ENCODE results near the gene RBM8A.
A peak's percentile ranks its signal among the peaks of the same experiment; 100 is the strongest.
"Not testable (repeated sequence)": the region's sequence is repeated elsewhere in the genome, so short reads cannot be mapped to it uniquely, and the experiment has no call there.

Gene RBM8A

DNA sequence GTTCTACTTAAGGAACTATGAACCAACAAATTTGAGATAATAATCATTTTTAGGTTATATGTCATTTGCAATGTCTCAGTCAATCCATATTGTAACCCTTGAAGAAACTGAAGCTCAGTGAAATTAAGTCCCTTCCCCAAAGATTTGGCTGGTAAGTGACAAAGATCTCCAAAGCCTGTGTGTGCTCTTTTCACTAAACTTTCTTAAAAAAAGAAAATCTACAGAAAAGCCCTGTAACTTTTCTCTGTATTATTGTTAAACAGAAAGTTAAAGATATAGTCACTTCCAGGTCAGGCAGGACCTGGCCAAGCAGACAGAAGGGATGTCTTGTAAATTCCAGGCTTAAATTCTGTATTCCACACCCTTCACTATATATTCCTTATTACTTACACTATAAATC lies 29.1 kb upstream of the RBM8A start:
- no peak for DNase-seq

DNA sequence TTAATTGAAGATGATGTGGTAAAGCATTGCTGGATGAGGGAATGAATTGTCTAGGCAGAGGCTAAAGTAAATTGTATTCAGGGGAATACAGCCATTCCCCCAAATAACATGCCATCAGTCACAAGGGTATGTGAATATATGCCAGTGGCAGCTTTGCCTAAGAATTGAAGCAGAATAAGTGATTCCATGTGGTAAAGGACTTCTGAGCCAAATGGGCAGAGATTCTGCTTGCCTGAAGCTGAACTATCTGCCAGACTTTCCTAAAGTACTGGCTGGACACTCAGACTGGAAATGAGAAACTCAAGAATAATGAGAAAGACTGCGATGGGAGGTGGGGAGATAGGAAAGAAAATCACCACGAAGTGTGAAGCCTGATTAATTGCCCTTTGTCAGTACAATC lies 28.2 kb upstream of the RBM8A start:
- DNase-seq = no peak

DNA sequence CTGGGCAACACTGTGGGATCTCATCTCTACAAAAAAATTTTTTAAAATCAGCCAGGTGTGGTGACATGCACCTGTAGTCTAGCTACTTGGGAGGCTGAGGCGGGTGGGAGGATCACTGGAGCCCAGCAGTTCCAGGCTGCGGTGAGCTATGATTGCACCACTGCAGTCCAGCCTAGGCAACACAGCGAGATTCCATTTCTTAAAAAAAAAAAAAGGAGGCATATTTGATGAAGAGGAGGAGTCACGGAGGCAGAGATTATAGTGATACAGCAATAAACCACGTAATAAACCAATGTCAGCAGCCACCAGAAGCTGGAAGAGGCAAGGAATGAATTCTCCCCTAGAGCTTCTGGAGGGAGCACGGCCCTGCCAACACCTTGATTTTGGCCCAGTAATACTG lies 26.6 kb upstream of the RBM8A start:
- no peak for DNase-seq

DNA sequence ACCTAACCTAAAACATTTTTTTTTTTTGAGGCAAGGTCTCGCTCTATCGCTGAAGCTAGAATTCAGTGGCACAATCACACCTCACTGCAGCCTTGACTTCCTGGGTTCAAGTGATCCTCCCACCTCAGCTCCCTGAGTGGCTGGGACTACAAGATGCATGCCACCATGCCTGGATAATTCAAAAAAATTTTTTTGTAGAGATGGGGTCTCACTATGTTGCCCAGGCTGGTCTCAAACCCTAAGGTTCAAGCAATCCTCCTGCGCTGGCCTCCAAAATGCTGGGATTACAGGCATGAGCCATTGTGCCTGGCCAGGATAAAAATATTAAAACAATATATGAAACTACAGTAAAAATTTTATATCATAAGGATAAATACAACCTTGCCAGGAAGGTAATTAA lies 25.6 kb upstream of the RBM8A start:
- no peak for DNase-seq

DNA sequence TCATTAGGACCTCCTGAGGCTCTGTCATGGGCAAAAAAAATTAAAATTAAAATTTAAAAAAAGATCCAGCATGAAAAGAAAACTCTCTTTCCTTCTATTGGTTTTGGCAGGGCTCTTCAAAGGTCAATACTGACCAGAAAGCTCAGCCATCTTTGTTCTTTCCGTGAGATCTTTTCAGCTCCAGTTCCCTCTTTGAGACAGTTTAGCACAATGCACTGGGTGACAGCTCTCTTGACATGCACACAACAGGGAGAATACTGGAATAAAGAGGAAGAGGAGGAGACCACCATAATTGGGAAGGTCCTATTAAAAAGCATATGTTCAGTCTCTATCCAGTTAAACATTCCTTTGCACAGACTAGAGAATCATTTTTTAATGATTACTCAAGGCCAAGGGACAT lies 24.2 kb upstream of the RBM8A start:
- DNase-seq = no peak

DNA sequence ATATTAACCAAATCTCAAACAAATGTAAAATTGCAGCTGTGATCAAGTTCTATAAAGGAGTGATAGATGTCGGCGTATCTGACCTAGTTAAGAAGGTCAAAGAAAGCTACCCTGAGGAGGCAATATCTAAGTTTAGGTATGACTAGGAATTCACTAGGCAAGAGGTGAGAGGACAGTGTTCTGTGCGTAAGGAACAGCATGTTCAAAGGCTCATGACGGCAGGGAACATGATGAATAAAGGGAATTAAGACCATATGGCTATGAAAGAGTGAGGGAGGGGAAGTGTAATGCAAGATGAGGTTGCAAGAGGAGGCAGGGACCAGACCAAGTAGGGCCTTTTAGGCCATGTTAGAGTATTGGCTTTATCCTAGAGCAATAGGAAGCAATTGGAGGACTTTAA lies 21.9 kb upstream of the RBM8A start:
- DNase-seq = no peak

DNA sequence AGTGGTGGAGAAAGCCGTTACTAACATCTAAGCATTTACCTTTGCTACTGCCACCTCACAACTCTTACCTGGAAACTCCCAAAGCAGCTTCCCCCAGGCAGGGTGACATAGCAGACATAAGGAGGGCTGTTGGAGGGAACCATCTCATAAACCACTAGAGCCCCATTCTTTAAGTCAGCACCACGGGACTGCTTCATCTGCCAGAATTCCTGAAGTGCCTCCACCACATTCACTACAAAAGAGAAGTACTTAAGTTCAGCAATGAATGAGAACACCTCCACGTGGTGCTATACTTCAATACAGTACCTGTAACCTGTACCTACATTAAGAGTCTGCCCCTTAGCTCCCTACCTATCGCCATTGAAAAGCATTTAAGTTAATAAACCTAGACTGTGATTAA lies 20.3 kb upstream of the RBM8A start:
- no peak for DNase-seq

DNA sequence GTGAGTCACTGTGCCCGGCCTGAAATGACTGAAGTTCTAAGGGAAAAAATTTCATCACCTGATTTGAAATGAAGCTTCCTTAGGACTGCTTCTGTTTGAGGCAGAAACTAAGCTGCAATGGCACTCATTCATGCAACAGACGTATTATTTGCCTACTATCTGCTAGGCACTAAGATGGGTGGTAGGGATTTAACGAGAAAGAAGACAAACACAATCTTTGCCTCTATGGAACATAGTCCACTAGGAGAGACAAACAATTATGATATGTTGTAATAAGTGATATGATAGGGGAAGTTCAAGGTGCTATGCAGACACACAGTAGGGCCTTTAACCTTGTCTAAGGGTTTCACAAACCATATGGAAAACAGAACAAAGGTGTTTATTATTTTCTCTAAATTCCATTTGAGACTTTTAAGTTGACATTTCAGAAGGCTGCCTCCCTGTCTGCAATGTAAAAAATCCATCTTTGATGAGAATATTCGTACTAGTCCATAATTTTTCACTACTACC lies 19.2 kb upstream of the RBM8A start:
- no peak for DNase-seq

DNA sequence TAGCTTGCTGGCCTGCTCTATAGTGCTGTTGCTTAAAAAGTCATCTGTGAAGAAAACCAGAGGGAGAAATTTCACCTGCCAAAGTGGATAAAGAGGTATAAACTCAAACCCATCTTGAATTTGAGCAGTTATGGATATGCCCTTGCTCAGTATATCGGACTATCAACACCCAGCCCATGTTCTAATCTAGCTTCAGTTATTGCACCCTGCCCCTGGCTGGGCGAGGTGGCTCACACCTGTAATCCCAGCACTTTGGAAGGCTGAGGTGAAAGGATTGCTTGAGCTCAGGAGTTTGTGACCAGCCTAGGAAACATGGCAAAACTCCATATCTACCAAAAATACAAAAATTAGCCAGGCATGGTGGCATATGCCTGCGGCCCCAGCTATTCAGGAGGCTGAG lies 17.2 kb upstream of the RBM8A start:
- DNase-seq = no peak

DNA sequence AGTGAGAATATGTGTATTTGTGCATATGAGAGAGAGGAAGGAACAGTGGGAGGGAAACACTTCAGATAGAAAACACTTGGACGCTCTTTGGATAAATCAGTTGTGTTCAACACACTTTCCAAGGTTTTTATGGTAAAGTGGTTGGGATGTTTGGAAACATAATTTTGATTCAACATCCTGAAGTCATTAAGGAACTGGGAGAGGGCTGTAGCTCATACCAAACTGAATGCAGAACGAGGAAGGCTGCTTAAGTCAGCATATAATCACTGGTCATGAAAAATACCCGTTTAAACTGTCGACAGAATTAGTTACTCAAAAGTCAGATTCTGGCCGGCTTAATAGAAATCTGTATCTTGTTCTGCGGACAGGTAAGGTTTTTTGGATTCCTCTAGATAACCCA lies 15.6 kb upstream of the RBM8A start:
- no peak for DNase-seq

DNA sequence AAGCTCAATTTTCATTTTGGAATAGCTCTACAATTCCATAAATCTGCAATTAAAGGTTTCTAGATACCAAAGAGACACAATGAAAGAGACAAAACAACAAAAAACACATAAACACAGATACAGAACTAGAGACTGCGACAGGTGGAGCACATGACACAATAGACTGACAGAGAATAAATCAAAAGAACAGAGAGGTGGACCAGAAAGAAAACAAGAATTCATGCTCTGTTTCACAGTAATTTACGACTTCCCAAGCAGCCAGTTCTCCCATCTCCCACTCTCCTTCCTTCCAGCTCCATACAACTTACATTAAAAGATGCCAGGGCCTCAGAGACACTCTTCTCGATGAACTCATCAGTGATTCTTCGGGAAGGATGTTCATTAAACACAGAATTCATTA lies 15.1 kb upstream of the RBM8A start:
- no peak for DNase-seq

DNA sequence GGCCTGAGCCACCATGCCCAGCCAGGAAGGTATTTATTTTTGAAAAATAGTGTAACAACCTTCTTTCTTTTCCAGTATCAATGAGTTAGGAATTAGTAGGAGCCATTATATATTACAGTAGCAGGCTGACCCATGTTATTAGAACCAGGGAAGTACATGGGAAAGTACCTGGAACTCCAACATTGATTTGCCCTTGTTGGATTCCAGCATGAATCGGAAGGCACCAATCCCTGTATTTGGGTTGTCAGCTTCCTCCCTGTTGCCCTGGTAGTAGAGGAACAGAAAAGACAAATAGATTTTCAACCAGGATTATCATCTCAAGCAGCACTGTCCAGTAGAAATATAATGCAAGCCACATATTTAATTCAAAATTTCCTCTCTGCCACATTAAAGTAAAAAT lies 10.2 kb upstream of the RBM8A start:
- DNase-seq = no peak

DNA sequence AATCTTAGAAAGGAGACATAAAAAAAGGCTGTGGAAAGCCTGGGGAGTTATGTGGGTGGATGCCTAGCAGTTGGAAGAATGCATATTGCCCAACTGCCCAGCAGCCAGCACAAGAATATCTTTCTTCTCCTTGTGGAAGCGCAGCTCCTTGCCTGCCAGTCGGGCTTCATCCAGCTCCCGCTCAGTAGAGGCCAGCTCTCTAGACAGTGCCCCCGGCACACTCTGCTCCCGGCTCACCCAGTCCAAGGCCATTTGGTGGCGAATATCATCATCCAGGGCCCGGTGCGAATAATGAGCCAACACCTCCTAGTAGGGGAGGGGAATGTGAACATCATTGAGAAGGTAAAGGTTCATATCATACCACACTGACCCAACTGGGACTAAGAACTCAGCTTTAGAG lies 9.0 kb upstream of the RBM8A start:
- no peak for DNase-seq

DNA sequence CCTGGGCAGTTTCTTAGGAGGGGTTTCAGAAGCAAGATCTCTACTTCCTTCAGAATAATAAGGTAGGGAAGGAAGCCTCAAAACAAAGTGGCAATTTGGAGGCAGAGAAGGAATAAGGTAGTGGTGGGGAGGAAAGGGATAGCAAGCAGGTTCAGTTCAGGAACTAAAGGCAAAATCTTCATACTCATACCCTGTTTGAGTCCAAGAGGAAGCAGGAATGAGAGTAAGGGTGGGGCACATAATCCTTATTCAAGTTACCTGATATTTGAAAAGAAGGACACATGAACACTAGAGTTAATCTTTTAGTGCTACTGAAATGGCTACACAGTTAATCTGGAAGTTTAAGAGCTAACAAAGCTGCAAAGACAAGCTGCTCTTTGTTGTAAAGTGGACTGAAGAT lies 8.4 kb upstream of the RBM8A start:
- DNase-seq = no peak

DNA sequence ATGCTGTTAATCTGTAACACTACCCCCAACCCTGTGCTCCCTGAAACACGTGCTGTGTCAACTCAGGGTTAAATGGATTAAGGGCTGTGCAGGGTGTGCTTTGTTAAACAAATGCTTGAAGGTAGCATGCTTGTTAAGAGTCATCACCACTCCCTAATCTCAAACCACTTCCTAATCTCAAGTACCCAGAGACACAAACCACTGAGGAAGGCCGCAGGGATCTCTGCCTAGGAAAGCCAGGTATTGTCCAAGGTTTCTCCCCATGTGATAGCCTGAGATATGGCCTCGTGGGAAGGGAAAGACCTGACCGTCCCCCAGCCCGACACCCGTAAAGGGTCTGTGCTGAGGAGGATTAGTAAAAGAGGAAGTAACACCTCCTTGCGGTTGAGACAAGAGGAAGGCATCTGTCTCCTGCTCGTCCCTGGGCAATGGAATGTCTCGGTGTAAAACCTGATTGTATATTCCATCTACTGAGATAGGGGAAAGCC lies 5.3 kb upstream of the RBM8A start:
- peak; percentile 84 for DNase-seq

DNA sequence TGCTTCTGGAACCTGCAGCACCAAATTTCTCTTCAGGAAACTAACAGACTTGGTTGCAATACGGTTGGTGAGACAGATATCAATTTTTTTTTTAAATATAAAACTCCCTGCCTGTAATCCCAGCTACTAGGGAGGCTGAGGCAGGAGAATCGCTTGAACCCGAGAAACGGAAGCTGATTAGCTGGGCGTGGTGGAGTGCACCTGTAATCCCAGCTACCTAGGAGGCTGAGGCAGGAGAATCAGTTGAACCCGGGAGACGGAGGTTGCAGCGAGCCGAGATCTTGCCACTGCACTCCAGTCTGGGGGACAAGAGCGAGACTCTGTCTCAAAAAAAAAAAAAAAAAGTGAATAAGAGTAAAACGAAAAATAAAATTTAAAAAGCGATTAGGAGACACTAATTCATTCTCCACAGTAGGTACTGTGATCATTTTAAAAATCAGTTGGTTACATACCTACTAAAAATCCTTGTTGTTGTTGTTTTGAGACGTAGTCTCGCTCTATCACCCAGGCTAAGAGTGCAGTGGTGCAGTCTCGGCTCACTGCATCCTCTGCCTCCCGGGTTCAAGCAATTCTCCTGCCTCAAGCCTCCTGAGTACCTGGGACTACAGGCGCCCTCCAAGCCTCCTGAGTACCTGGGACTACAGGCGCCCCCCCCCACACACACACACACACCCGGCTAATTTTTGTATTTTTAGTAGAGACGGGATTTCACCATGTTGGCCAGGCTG lies 796 bp upstream of the RBM8A start:
- DNase-seq = no peak

DNA sequence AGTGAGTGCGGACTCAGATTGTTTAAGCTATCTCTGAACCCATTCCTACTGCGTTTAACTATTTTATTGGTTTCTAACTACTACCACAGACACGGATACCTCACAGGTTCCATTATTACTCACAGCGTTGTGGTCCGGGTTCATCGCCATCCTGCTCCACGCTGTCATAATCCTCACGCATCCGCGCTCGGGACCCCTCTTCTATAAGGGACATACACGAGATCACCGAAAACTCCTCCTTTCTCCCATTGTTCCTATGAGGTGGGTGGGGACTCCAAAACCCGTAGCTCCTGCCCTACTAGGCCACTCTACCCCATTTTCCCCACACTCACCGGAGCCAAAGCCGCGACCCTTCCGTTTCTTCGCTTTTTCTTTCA lies 610 bp downstream of the RBM8A start:
- DNase-seq = no peak

DNA sequence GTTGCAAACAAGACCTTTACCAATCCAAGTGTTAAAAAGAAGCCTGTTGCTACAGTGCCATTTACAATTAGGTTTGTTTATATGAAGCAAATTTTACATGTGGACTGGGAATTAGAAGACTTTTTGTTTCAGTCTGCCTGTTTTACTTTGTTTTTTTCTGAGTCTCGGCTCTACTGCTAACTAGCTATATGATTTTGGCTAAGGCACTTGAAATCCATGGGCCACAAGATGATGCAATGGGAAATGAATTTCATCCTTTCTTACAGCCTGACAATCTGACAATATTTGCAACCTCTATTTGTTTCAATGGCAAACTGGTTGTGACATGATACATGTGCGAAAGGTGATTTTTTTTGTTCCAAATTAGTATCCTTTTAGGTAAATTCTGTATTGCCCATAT lies 5.0 kb downstream of the RBM8A start:
- peak; percentile 17 for DNase-seq

DNA sequence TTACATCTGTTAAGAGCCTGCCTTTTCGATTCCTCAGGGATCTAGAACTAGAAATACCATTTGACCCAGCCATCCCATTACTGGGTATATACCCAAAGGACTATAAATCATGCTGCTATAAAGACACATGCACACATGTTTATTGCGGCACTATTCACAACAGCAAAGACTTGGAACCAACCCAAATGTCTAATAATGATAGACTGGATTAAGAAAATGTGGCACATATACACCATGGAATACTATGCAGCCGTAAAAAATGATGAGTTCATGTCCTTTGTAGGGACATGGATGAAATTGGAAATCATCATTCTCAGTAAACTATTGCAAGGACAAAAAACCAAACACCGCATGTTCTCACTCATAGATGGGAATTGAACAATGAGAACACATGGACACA lies 7.0 kb downstream of the RBM8A start:
- not testable (repeated sequence) for DNase-seq

DNA sequence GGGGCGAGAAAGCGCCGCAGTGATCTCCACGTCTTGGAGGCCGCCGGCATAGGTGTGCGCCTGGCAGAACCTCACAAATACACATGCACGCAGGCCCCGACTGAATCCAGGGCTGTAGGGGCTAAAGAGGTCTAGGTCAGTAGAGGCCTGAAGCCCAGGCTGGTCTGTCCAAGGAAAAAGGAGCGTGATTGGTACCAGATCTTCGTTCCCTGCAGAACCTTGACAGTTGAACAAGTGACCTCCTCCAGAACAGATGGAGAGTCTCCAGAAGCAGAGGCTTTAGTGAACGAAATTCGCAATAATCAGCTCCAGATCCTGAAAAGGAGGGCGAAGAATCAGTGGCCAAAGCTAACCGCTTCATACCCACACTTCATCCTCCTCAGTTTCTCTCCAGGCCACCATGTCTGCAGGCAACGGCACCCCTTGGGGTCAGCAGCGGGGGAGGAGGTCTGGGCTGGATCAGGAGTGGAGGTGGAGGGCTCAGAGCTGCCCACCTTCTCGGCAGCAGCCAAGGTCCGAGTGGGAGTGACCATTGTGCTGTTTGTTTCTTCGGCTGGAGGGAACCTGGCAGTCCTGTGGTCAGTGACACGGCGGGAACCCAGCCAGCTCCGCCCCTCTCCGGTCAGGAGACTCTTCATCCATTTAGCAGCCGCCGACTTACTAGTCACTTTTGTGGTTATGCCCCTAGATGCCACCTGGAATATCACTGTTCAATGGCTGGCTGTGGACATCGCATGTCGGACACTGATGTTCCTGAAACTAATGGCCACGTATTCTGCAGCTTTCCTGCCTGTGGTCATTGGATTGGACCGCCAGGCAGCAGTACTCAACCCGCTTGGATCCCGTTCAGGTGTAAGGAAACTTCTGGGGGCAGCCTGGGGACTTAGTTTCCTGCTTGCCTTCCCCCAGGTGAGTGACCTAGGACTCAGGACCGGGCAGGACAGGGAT lies 8.0 kb downstream of the RBM8A start:
- peak; percentile 71 for DNase-seq

DNA sequence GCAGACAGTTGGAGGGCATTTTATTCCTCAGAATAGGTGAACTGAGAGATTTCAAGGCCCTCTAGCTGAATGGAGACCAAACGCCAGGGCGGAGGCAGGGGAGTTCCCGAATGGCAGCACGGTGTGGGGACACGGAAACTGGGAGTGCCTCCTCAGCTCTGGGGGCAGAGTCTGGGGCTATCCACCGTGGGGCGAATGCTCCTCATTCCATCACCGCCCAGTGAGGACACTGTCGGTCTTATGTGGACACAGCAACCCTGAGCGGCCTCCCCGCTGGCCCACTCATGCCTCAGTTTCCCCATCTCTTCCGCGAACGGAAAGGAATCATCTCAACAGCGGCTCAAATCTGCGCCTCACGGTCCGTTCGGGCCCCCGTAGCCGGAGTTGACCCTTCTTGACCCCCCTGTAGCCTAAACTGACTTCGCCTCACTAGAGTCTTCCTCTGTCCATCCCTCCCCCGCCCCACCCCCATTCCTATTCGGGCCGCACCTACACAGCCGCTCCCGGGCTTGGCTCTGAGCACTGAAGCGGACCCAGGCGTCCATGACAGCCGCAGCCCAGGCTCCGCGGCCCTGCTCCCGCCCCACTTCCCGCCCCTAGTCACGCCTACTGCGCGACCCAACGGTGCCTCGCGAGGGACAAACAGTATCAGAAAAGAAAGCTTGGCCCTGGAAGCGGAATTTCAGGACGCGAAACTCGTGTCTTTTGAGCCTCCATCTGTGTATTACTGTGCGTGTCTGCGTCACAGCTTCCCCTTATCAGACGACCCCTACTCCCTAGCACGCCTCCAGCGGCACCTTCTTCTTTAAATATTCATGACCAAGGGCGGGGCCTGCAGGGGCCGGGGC lies 8.9 kb downstream of the RBM8A start, which contains the start of gene PEX11B:
PEX11B (minus strand) TSS at position 574 of the 848 bp plus-strand sequence; CDS start at position 545, 29 bp downstream.
- DNase-seq = peak; percentile 96

DNA sequence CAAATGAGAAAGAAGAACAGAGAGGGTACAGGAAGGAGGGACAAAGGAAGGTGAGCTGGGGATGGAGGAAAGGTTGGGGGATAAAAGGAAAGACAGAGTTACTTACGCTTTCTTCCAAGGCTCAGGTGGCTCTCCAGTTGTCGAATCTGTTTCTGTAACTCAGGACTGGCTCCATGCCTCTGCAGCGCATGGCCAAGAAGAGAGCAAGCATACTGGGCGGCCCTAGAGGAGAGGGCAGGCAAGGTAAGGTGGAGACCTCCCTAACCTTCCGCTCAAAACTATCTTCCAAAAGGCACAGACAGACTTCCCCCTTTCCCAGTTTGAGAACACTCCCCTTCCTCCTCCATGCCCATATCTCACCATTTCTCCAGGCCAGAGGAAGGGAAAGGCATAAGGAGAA lies 9.7 kb downstream of the RBM8A start:
- no peak for DNase-seq

DNA sequence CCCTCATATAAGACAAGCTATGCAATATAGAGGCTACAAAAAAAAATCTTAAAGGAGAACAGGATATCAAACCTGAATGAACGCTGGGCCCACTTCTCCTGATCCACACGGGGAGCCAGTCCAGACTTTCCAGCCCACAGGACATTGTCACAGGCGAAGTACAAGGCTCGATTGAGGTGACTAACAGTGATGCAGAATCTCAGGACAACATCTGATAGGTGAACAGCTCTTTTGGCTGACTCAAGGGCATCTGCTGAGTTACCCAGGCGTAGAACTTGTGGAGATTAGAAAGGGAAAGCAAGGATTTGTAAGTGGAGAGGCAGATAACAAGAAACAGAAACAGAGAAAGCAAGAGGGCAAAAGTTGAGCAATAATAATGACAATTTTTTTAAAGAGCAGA lies 10.5 kb downstream of the RBM8A start:
- DNase-seq = no peak

Measured in hematopoietic multipotent progenitor cell treated with erythropoietin and hydrocortisone succinate and interleukin-3 and kit ligand, for 6 days (in vitro differentiated cells).